GM19467 (cell line): ENCODE data around the gene RAP1GDS1.
"Not testable (repeated sequence)": the region's sequence is repeated elsewhere in the genome, so short reads cannot be mapped to it uniquely, and the experiment has no call there.

Source experiments
- ATAC-seq: cut with Tn5 transposase; IDR thresholded peaks from one replicate; pipeline ENCODE4 v1.9.1; 2021; ENCODE audit warnings: mild to moderate bottlenecking, moderate library complexity; ENCODE audit not compliant: unreplicated experiment

Gene RAP1GDS1

GRCh38 chr4:98479590-98479989 is 218.4 kb downstream of the RAP1GDS1 start:
- ATAC-seq, result not testable (repeated sequence)

GRCh38 chr4:98480535-98480934 is 219.4 kb downstream of the RAP1GDS1 start:
- ATAC-seq, result no peak

- ATAC-seq, result no peak
Observed at GRCh38 chr4:98481167-98481566, 220.0 kb downstream of the RAP1GDS1 start.

GRCh38 chr4:98482503-98482846 is 221.3 kb downstream of the RAP1GDS1 start:
- no peak for ATAC-seq

- peak; percentile 85 for ATAC-seq
Observed at GRCh38 chr4:98482847-98483806, 221.9 kb downstream of the RAP1GDS1 start.

- ATAC-seq, result no peak
Observed at GRCh38 chr4:98484031-98484430, 222.8 kb downstream of the RAP1GDS1 start.

- ATAC-seq, result no peak
Observed at GRCh38 chr4:98485816-98486345, 224.7 kb downstream of the RAP1GDS1 start.

- ATAC-seq, result no peak
Observed at GRCh38 chr4:98490251-98490650, 229.1 kb downstream of the RAP1GDS1 start.

- no peak for ATAC-seq
Observed at GRCh38 chr4:98491899-98492559, 230.8 kb downstream of the RAP1GDS1 start.

GRCh38 chr4:98493296-98493695 is 232.1 kb downstream of the RAP1GDS1 start:
- ATAC-seq, result no peak
